GM18519 (cell line): ENCODE measurements around the gene TTLL13.

Source experiments
- ATAC-seq: cut with Tn5 transposase; IDR thresholded peaks from one replicate; pipeline ENCODE4 v1.9.1; 2021; ENCODE audit warnings: mild to moderate bottlenecking, moderate library complexity; ENCODE audit not compliant: unreplicated experiment, low FRiP score

TTLL13 gene

GRCh38 chr15:90214553-90215196 lies 34.7 kb upstream of the TTLL13 start:
- ATAC-seq = no peak

GRCh38 chr15:90217671-90218394 lies 31.5 kb upstream of the TTLL13 start:
- ATAC-seq = no peak

DNA sequence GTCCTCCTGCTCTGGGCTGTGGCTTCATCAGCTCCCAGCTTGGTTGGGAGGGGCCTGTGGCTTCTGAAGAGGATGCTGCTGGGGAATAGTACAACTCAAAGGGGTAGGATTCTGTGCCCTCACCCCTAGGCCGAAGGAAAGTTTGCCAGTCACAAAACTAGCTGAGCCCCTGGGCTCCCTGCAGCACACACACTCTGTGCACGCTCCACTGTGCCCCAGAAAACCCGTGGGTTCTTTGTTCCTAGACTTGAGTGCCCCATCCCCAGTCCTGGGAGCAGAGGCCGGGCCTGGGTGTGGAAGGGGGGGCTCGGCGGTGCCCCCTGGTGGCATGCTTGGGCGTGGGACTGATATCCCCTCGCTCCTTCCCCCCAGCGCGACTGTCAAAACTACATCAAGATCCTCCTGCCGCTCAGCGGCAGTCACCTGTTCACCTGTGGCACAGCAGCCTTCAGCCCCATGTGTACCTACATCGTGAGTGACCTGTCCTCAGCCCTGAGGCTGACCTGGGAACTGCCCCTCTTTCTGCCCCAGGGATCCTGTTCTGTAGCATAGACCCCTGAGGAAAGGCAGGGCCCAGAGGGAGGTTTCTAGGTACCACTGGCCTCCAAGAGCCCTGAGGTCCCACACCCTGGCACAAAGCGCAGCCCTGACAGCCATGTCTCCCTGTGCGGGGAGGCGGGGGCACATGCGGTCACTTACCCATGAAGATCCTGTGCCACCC lies 29.8 kb upstream of the TTLL13 start:
- no peak for ATAC-seq

- ATAC-seq = no peak
Observed at GRCh38 chr15:90221246-90221900, 28.0 kb upstream of the TTLL13 start.

GRCh38 chr15:90222547-90222946 lies 26.8 kb upstream of the TTLL13 start:
- ATAC-seq = no peak

DNA sequence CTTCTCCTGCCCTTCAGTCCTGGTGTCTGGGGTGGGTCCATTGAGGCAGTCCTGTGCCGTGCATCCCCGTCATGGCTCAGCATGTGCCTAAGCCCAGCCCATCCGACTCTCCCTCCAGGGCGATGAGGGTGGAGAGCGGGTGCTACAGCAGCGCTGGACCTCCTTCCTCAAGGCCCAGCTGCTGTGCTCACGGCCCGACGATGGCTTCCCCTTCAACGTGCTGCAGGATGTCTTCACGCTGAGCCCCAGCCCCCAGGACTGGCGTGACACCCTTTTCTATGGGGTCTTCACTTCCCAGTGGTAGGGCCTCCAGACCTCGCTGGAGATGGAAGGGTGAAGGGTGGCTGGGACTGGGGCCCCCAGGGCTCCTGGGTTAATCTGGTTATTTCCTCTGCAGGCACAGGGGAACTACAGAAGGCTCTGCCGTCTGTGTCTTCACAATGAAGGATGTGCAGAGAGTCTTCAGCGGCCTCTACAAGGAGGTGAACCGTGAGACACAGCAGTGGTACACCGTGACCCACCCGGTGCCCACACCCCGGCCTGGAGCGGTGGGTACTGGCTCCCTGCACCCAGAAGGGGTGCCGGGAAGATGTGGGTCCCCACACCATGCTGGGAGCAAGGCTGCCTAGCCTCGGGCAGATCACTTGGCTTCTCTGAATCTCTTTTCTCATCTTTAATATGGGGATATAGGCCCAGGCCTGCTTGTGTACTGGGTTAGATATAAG lies 25.8 kb upstream of the TTLL13 start:
- ATAC-seq = no peak

- no peak for ATAC-seq
Observed at GRCh38 chr15:90225047-90225446, 24.3 kb upstream of the TTLL13 start.

DNA sequence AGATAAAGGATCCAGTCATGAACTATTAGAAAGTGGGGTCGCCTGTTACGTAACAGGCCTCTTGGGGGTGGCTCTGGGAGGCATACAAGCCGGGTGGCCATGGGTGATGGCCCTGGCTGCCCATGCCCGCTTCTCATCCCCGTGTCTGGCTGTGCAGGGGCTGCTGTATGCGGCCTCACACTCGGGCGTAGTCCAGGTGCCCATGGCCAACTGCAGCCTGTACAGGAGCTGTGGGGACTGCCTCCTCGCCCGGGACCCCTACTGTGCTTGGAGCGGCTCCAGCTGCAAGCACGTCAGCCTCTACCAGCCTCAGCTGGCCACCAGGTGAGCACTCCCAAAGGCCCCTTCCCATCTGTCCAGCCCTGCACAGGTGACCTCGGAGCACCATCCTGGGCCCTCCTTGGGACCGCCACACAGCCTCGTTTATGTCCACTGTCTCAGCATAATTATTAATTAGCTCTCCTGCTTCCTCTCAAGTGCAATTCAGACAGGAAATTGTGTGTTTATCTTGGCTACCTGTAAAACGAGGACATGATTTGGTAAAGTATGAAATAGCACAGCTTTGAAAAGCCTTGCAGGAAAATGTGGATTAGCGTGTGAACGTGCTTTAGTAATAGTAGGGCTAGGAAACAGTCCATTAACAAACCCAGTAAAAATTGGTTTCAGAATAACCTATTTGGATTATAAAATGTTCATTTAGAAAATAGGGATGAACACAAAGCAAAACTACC lies 23.7 kb upstream of the TTLL13 start:
- ATAC-seq = no peak

- no peak for ATAC-seq
Observed at GRCh38 chr15:90227336-90227735, 22.0 kb upstream of the TTLL13 start.

DNA sequence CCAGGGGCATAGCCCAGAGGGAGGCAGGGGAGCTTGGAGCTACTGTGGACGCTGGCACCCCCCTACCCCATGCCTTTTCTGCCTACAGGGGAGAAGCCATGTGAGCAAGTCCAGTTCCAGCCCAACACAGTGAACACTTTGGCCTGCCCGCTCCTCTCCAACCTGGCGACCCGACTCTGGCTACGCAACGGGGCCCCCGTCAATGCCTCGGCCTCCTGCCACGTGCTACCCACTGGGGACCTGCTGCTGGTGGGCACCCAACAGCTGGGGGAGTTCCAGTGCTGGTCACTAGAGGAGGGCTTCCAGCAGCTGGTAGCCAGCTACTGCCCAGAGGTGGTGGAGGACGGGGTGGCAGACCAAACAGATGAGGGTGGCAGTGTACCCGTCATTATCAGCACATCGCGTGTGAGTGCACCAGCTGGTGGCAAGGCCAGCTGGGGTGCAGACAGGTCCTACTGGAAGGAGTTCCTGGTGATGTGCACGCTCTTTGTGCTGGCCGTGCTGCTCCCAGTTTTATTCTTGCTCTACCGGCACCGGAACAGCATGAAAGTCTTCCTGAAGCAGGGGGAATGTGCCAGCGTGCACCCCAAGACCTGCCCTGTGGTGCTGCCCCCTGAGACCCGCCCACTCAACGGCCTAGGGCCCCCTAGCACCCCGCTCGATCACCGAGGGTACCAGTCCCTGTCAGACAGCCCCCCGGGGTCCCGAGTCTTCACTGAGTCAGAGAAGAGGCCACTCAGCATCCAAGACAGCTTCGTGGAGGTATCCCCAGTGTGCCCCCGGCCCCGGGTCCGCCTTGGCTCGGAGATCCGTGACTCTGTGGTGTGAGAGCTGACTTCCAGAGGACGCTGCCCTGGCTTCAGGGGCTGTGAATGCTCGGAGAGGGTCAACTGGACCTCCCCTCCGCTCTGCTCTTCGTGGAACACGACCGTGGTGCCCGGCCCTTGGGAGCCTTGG lies 21.3 kb upstream of the TTLL13 start:
- ATAC-seq = no peak

DNA sequence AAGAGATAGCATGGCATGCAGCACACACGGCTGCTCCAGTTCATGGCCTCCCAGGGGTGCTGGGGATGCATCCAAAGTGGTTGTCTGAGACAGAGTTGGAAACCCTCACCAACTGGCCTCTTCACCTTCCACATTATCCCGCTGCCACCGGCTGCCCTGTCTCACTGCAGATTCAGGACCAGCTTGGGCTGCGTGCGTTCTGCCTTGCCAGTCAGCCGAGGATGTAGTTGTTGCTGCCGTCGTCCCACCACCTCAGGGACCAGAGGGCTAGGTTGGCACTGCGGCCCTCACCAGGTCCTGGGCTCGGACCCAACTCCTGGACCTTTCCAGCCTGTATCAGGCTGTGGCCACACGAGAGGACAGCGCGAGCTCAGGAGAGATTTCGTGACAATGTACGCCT lies 20.4 kb upstream of the TTLL13 start:
- ATAC-seq = no peak

DNA sequence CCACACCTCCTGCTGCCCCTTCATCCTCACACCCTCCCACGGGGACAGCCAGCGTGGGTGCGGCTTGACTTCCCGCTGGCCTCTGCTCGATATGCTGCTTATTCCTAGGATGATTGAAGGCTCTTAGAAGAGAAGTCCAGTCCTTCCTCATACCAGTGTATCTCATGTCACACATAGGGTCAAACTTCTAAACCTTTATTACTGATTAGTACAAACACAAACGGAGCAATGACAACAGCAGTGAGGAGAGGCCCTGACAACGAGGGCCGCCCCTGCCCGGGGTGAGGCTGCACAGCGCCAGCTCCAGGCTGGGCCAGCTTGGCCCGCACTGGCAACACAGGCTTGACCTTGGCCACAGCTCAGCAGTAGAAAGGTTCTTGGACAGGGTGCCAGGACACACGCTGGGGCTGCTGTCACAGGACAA lies 19.3 kb upstream of the TTLL13 start:
- no peak for ATAC-seq

DNA sequence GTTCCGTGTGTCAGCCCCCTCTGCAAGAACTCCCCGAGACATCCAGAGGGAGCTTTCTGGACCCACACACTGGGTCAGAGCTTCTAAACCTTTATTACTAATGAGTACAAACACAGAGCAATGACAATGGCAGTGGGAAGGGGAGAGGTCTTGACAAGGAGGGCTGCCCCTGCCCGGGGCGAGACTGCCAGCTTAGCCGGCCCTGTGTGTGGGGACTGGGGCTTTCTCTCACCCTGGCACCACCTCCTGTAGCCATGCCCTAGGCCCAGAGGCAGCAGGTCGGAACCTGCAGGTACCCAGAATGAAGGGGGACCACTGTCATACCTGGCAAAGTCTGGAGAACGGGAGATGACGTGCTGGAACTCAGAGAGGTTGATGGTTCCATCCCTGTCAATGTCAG lies 18.7 kb upstream of the TTLL13 start:
- no peak for ATAC-seq

DNA sequence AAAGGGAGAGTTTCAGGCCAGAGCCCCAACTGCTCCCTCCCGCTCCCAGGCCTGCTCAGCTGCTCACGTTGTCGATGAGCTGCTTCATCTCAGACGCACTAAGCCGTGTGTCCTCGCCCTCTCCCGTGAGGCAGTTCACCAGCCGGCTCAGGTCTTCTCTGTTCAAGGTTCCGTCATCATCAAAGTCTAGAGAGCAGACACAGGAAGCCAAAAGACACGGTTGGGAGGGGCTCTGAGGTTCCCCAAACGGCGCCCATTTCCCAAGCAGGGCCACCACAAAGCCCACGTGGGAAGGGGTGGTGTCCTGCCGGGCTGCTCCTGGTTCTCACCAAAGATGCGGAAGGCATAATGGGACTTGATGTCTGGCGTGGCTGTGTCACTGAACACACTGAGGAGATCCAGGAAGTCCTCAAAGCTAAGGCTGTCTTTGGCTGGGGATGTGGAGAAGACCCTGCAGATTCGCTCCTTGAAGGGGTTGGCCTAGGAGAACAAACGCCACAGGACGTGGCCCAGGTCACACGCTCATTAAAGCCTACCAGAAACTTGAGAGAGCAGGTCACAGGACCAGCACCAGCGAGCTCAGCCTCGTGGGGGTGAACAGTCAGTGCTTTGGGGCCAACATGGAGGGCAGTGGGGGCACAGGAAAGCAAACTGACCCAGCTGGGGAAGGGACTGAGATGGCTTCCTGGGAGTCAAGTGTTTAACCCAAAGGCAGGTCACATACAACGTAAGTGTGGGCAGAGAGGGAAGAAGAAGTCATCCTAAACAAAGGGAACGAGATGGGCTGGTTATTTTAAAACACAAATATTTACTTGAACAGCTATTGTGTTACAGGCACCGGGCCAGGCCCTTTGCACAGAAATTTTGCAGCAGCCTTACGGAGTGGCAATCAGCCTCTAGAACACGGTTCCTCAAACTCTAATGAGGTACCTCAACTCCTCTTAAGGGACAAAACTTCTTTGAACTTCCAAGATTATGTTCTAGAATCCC lies 18.0 kb upstream of the TTLL13 start:
- no peak for ATAC-seq

- ATAC-seq = no peak
Observed at GRCh38 chr15:90232196-90232595, 17.2 kb upstream of the TTLL13 start.

DNA sequence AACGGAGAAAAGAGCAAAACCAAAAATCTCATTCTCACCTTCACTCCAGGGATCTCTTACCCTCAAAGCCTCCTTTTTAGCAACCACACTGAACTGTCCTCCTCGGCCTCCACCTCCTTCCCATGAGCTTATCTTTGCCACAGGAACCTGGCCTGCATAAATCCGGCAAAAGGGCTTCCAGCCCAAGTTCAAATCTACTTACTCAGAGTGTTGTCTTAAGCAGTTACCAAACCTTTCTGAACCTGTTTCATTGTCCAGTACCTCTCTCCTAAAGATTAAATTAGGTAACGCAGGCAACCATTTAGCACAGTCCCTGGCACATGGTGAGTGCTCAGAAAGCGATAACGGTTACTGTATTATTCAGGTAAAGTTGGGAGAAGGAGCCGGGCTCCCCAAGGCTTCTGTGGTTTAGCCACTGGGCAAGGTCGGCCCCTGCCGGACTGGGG lies 16.4 kb upstream of the TTLL13 start:
- no peak for ATAC-seq

DNA sequence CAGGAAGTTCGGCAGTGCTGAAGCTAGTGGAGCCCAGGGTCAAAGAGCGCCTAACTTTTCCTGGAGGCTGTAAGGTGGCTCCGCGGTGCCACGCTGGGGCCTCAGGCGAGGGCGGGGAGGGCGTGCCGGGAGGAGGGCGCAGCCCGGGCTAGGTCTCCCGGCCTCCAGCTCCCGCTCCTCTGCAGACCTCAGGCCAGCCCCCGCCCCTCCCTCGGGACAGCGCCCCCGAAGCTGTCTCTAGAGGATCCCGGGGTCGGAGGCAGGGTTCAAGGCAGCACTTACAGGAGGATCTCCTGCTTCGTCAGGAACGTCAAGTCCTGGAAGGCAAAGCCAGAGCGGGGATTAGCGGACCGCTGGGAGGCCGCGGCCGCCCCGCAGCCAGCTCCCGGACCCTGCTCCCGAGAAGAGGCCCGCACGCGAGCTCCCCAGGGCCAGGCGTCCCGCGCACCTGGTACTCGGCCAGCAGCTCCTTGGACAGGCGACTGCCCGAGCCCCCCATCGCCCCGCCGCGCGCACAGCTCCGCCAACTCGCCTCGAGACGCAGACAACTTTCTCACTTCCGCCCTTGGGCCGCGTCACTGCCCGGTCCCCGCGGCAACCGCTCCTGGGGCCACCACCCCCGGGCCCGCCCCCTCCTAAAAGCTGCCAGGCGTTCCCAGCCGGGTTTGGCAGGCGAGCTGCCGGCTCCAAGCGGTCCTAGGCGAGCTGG lies 15.8 kb upstream of the TTLL13 start, which contains the start of gene CIB1:
TSS of gene CIB1 (minus strand) at position 555 of the 709 bp plus-strand sequence. CDS start at position 499, 56 bp downstream.
- ATAC-seq = peak; percentile 82
